ENCODE data around the gene USP3.

USP3 gene

DNA sequence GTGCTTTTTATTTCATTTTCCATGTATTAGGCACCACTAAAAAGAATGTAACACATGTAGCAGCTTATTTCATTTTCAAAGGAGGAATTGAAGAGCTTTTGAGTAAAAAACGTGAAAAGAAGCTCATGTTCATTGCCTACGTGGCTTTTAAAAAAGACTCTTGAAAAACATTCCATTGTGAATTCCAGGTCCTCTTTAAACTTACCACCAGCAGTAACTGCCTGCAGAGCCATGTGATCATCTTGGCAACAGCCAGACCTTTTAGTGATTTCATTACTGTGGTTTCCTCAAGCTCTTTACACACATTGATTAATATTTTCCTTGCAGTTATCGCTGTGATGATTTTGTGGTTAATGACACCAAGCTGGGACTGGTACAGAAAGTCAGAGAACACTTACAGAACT, 49.0 kb downstream of the USP3 start:
- DNase-seq = peak; percentile 27

DNA sequence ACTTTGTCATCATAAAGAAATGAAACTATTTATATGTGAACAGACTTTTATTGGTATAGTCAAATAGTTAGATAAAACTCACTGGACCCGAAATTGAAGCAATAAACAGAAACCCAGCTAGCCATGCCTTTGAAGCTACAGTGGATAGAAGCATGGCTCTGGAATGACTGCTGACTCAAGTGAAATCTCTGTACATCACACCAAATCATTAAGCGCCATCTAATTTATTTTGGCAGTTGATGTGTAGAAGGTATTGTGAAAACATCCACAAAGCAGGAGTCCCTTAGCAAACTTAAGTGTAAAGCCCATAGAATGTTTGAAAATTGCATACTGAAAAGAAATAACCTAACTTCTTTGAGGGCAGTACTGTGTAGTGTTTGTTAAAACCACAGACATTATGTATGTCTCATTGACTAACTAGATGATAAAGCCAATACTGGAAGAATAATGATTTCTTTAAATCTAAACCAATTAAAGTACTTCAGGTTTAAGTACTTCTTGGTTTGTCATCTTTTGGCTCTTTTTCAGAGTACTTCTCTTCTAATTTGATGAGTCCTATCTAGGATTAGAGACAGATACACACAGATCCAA, 50.0 kb downstream of the USP3 start:
- DNase-seq = no peak

DNA sequence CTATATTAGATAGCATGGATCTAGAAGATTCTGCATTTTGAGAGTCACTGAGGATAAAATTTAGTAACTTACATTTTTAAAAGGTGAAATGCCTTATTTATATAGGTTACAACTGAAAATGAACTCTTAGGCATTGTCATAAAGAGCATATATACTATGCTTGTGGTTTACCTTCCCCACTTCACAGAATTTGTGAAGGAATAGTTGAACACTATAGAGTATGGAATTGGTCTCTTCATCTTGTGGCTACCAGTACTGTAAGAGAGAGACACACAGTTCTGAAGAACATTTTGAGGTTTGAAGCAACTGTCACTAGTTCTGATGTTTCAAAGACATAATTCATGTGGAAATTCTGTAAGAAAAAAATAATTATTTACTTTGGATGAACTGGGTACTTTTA, 51.1 kb downstream of the USP3 start:
- DNase-seq = no peak

DNA sequence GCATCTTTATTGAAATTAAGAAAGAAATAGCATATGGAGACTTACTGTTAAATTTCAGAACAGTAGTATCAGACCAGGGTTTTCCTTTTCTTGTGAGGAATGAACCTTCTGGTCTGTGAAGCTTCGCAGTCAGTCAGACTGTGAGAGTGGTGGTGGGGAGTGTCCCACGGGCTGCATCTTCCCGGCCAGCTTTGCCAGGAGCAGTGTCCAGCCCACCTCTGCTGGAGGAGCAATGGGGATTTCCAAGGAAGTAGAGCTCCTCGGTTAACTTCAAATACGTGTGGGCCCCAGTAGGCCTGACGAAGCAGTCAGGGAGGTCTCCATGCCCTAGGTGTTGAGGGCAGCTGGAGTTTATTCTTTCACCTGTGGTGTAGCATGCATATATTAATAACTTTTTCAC, 51.9 kb downstream of the USP3 start:
- DNase-seq = no peak

DNA sequence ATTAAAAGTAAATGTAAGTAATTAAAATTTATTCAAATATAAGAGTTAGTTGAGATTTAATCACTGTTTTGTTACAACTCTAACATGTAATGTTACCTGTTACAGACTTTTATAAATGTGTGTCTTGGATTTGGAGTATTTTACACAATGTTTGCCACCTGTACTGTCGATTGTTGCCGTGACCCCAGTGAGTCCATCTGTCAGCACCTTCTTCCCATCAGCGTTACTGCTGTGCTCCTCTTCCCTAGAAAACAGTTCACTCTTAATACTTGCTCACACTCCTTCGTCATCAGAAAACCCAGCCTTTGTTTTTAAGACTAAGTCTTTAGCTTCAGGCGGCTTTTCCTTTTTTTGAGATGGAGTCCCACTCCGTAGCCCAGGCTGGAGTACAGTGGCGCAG, 52.3 kb downstream of the USP3 start:
- no peak for DNase-seq

DNA sequence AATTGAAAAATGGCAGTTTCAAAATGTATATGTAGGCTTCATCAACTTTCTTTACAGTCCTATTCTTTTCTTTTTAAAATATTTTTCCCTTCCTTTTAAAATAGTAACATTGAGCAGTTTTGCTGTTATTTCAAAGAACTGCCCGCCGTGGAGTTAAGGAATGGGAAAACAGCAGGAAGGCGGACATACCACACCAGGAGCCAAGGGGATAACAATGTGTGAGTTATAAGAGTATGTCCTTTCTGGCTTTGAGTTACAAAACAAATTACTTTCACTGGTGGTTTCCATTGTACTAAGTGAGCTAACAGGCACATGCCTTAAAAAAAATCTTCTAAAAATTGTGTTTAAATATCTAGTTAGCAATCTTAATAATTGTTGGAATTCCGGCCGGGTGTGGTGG, 55.4 kb downstream of the USP3 start:
- DNase-seq = no peak

DNA sequence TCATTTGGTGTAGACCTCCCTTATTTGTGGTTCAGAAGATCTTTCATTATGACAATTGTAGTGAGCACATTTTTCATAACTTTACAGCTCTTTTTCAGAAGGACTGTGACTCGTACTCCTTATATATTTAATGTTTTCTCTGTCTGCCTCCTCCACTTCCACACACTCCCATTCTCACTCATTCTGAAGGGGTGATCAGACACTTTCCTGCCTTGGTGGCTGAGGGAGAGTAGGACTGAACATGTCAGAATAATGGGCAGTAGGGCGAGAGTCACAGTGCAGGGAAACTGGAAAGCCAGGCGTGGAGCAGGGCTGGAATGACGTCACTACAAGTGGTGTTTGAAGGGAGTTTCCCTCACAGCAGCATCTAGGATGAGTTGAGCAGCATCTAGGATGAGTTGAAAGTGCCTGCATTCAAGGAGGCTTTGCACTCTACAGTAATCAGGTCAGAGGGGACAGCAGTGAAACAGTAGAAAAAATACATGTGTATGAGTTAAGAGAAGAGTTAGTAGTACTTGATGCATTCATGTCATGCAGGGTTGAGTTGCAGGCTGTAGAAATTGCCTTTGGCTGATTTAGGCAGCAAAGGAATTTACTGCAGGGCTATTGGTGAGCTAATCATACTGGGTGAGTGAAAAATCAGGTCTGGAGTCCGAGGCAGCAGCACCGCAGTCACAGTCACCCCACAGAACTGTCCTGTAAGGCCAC, 56.5 kb downstream of the USP3 start:
- DNase-seq = peak; percentile 77

DNA sequence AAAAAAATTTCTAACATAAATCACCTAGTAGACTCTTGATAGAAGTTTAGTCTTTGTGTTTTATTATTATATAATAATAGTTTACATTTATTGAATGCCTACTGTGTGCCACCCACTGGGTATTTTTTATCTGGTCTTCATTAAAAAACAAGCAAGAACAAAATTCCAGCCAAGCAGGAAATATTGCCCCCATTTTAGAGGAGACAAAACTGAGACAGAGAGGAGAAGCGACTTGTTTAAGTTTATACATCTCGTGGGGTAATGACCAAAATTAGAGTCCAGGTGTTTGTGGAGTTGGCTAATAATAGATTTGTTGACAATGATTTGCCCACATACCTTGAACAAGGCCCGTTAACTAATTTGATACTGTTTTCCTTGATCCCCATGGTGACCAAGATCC, 59.7 kb downstream of the USP3 start:
- DNase-seq = no peak

DNA sequence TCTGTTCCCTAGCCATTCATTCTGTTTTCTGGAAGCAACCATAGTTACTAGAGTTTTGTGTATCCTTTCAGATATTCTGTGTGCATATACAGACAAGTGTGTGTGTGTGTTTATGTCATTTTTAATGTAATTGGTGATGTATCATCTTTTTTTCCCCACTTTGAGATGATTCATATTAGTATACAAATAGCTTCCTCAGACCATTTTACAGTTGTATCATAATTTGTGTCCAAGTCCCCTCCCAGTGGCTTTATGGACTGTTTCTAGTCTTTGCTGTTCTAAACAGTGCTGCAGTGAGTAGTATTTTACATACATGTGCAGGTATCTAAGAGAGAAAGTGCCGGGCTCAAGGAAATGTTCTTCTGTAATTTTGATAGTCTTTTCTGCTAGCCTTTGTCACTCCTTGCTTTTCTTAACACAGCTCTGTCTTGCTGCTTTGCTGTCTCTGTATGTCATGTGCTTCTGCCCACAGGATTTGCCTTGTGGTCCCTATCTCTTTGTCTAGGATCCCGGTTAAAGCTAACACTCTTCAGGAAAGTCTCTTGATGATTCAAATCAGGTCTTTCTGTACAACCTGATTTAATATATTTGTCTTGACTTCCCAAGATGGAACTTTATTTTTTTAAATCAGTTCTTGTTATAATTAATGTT, 61.3 kb downstream of the USP3 start:
- no peak for DNase-seq

DNA sequence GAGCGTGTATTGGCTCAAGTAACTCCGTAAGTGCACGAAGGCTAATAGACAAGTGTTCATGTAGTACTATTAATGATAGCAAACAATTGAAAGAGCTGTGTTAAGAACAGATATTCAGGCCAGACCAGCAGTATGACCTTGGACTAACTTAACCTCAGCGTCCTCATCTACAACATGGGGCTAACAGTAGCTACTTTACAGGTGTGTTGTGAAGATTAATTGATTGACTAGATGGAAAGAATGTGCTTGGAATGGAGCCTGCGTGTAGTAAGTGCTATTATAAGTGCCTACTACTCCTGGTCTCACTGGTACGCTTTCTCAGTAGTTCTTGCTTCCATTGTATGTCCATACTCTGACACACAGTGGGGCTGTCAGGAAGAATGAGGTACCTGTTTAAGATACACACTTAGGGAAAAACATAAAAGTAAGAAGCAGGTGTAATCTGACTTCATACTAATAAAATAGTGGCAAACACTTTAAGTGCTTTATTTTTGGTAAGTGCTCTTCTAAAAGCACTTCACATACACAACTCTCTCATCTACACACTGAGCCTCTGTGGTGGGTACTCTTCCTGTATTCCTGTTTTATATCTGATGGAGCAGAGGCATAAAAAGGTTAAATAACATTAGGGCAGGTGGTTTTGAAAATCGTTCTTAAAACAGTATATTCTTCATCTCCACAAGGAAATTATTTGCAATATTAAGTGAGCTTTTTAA, 68.5 kb downstream of the USP3 start:
- DNase-seq = no peak

DNA sequence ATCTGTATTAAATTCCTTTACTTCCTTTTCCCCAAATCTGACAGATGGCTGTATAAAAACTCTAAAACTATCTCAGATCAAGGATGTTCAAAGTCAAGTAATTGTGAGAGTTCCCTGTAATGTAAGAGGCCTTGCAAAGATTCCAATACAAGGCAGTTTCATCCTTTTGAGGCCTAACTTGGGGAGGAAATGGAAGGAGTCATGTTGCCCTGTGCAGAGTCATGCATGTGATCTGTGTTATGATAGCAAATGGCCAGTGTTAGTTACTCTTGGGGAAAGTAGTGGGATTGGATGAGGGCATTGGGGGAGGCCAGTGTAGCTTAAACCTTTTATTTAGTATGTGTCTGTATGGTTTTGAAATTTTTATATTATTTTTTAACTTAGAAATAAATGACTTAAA, 69.1 kb downstream of the USP3 start:
- DNase-seq = no peak

DNA sequence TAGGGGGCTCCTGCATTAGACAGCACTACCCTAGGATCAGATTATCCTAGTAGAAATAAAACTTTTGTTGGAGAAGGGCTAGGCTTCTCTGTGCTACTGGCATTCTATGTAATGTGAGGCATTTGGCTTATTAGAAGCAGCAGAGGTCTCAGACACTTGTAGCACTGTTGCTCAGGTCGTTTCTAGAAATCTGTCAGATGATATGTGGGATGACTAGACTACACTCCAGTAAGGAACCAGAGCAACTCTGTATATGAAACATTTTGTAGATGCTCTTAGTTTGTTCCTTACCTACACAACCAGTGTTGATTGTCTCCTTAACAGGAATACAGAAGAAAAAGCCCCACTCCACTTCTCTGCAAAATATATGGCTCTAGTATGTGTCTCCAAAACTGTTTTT, 70.9 kb downstream of the USP3 start:
- no peak for DNase-seq

DNA sequence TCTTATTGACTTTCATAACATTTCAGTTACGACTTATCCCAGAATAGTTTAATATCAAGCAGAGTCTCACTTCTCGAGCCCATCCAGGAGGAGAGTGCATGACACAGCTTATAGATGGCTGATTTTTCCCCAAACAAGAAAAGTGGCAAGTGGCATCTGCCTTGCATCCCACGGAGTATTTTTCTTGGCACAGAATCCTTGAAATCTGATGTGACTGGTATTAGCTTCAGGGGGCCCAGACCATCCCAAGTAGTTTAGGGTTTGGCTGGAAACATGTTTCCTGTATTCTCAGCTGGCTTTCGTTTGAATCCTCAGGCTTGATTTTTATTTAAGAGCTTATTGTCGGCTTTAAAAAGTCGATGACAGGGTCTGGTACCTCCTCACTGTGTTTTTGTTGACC, 72.0 kb downstream of the USP3 start:
- DNase-seq = no peak

DNA sequence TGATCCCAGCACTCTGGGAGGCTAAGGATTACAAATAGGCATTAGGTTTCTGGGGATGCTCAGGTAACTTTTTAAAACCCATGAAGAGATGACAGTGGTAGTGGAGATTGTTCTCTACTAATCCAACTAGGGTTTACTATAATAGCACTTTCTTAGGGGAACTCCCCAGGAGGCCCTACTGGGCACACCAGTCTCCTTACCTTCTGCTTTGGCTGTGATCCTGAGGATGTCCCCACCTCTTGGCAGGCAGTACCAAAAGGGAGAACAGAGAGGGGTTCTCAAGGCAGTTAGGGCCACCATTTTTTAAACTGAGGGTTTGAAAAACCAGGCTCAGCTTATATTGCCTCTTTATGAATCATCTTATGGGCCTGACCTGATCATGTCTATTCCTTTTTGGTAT, 77.8 kb downstream of the USP3 start:
- no peak for DNase-seq

DNA sequence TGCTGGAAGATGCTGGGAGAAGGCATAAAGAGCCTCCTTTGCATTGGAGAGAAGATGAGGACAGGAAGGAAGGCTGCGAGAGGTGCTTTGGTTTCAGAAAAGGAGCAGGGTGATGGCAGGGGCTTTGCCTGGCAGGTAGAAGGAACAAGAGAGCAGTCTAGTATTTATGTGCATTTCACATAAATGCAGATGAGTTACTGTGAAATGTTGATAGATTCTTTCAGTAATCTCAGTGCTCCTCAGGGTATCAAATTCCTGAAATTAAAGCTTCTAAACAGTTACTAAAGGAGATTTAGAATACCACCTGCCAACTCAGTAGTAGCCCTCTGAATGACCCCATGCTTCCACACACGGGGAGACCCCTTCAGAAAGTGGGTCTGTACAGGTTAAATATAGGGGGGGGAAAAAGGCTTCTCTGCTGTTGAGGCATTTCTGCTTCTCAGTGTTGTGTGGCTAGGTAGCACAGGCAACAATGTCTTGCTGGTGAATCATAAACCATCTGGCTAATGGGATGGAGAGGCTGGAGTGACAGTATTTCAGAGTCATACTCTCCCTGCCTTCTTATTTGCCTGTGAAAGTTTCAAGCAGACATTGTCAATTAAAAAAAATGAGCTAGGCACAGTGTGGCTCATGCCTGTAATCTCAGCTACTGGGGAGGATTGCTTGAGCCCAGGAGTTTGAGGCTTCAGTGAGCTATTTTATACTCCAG, 78.5 kb downstream of the USP3 start:
- DNase-seq = no peak

DNA sequence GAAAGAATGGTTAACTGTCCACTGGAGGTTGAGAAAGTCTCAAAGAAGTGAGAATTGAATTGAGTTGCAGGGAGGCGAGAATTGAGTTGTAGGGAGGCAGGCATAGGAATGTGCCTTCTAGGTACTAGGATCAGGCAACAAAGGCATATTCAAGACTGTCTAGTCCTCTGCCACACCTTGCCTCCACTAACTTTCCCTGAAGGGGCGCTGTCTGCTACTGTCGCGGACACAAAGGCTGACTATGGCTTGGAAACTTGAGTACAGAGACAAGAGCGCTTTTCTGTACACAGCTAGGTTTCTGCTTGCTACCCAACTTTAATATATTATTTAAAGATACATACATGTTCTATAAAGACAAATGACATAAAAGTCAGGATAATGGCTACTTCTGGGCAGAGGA, 82.4 kb downstream of the USP3 start:
- no peak for DNase-seq

DNA sequence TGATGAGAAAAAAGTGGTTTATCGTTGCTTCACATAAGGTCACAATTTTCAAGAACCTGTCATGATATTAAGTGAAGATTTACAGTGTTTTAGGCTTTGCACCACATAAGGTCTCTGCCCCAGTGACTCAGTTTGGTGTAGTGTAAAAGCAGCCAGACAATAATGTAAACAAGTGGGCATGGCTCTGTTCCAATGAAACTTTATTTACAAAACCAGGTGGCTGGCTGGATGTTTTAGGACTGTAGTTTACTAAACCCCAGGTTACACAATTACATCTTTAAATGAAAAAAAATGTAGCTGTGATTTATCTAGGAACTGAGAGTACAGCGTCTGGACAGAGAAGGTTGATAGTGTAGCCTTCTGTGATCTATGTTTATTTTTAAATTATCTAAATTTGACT, 83.1 kb downstream of the USP3 start:
- DNase-seq = no peak

DNA sequence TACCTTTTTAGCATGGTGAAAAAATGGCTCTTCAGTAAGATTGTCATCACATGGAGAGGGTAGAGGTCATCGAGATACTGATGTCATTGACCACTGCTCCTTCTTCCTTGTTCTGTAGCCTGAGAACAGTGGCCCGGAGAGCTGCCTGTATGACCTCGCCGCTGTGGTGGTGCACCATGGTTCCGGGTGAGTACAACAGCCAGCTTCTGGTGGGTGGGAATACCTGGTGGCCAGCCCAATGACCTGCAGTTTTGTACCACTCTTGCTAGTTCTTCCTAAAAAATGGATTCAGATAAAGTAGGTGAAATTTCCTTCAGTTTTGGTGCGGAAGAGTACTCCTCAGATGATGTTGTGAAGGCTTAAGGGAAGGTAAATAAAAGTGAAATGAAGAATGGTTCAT, 84.4 kb downstream of the USP3 start:
- no peak for DNase-seq

DNA sequence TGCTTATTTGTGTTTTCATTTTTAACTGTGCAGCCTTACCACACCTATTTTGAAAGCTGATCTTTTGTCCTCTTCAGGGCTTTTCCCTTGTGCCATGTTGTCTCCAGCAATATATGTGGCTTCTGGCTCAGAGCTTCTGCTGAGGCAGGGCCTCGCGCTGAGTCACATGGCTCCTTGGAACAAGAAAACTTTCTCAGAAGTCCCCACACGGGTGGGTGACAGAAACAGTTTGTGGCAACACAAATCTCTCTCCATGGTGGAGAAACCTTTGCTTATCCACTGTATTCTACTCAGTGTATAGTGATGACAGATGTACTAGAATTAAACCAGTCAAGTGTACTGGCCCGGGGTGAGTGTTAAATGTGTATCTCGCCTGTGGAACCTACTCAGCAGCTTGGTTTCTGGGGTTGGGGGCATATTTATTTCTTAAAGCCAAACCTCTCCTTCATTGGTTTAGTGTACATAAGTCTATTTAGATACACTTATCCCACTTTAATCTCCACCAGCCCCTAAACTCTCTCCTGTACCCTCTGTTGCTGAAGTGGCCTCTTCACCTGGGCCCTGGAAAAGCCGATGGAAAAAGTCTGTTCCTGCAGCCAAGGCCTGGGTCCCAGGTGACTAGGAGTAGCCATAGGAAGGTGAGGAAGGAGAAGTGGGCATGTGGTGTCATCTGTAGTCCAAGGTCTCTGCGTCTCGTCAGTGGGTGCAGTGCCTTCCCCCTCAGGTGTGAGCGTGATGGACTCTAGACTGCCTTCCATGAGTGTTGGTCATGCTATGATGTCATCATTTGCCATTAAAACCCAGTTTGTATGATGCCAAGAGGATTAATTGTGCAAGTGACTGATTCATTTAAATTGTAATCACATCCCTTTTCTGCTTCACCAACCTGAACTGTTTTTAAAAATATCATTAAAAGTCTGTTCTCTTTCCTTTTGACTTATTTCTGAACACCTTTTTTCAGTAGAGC, 89.6 kb downstream of the USP3 start:
- DNase-seq = peak; percentile 73

DNA sequence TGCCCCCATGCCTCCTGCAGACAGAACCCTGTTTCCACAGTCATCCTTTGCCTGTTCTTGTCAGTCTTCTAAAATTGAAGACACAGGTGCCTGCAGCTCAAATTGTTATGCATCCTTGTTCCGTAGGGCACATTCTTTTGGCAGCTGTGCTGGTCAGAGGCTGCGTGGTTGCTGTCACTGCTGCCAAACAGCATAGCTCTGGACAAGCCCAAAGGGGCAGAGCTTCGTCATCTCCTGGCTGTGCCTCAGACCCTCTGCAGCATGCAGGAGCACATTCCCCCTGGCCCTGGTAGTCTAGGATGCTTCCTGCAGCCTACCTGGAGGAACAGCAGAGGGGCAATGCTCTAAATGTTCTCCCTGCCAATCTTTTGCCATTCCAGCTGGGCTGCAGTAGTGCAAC, 90.7 kb downstream of the USP3 start:
- DNase-seq = no peak

DNA sequence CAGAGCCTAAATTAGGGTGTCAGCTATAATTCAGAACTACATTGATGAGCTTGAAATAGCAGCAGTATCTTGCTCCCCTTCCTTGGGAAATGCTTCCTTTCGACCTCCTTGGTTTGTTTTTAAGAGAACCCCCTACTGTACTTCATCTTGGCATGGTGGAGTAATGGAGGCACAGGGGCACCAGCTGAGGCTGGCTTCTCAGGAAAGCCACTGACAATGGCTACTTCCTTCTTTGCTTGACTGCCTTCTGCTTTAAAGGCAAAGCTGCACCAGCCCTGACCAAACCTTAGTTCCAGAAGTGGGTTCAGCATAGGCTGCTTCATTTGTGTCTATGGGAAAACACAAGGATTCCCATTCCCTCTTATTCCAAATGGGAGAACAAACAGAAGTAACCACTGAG, 91.3 kb downstream of the USP3 start:
- no peak for DNase-seq

DNA sequence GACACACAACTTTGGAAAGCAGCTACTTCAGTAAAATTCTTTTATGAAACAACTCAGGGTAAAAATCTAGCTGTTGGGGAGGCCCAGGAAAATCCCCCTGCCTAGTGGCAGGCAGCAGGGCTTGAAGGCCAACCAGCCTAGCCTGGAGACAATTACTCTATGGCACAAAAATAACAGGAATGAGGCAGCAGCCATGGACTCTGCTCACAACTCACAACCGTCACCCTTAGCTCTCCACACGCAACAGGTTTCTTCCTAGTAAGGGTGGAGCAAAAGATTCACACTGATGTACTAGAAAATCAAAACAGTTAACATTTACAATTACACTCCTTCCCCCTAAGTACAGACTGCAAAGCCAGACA, 92.3 kb downstream of the USP3 start:
- no peak for DNase-seq

Measured in stimulated activated CD4-positive, alpha-beta T cell treated with anti-CD3 and anti-CD28 coated beads, Interleukin-15, amount 100 ng/mL, for 24 hours (primary cell).